Stimulated activated CD4-positive, alpha-beta T cell treated with anti-CD3 and anti-CD28 coated beads, Interleukin-12 subunit alpha, Interleukin-12 subunit beta, amount 100 ng/mL, for 24 hours (primary cell): ENCODE measurements around the gene MUS81.

Source experiments
- DNase-seq, 2 experiments: peaks; one replicate each; pipeline ENCODE4 v3.0.0-alpha.2; 2020; ENCODE audit warnings: low read depth in 2 of 2

MUS81 gene

GRCh38 chr11:65892661-65893317 is 32.6 kb downstream of the MUS81 start:
- DNase-seq = no peak

DNA sequence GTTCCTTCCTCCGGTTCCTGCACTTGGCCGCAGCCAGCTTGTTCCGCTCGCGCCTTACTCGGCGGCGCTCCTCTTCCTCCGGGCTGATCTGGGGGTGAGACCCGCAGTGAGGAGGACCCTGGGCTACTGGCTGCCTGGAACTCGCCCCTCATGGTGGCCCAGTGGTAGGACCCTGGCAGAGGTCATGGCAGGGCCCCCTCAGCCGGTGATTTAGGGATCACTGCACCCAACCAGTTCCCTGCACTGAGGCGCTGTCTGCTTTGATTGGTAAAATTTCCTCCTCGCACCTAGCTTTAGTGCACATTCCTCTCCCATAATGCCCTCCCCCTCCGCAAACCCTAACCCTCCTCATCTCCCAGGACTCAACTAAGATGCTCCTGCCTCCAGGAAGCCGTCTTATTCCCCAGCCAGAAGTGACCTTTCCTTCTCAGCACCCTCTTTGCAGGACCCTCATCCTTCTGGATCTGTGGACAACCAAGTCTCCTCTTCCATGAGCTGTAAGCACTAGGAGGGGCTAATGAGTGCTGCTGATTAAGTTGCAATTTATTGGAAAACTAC is 33.9 kb downstream of the MUS81 start:
- DNase-seq = no peak

GRCh38 chr11:65895482-65895981 is 35.3 kb downstream of the MUS81 start:
- no peak for DNase-seq

- DNase-seq = no peak
These were observed 36.1 kb downstream of the MUS81 start for GRCh38 chr11:65896034-65896999.

DNA sequence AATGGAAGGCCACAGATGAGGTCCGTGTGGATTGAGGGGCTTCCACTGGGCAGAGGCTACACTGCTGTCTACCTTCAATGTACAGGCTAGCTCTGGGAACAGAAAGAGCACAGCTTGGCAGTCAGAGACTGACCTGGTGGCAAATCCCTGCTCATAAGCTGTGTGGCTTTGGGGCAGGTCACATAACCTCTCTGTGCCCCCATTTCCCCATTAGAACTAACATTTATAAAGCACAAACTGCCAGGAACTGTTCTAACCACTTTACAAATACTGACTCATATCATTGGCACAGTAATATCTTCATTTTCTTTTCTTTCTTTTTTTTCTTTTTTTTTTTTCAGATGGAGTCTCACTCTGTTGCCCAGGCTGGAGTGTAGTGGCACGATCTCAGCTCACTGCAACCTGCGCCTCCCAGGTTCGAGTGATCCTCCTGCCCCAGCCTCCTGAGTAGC is 36.8 kb downstream of the MUS81 start:
- DNase-seq = no peak

DNA sequence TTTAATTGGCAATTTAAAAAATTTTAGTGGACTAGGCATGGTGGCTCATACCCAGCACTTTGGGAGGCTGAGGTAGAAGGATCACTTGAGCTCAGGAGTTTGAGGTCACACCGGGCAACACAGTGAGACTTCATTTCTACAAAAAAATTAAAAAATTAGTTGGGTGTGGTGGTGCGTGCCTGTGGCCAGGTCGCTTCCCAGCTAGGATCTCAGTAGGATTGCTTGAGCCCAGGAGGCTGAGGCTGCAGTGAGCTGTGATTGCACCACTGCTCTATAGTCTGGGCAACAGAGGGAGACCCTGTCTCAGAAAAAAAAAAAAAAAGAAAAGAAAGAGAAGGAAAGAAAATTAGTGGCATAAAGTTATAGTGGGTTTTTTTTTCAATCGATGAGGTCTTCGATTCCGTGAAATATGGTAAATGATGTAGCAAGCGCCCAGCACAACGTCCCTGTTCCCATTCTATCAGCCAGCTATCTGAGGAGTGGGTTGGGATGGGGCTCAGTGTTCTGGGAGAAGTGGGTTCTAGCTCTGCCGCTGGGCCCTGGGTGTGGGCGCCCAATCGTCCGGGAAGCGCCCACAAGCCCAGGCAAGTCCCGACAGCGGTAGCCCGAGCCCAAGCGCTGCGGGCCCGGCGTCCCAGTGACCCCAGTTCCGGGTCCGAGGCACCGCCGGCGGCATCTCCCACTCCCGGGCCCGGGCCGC is 38.6 kb downstream of the MUS81 start:
- no peak for DNase-seq

GRCh38 chr11:65899356-65900124 is 39.3 kb downstream of the MUS81 start:
- peak; percentile 63 to 71 for DNase-seq

DNA sequence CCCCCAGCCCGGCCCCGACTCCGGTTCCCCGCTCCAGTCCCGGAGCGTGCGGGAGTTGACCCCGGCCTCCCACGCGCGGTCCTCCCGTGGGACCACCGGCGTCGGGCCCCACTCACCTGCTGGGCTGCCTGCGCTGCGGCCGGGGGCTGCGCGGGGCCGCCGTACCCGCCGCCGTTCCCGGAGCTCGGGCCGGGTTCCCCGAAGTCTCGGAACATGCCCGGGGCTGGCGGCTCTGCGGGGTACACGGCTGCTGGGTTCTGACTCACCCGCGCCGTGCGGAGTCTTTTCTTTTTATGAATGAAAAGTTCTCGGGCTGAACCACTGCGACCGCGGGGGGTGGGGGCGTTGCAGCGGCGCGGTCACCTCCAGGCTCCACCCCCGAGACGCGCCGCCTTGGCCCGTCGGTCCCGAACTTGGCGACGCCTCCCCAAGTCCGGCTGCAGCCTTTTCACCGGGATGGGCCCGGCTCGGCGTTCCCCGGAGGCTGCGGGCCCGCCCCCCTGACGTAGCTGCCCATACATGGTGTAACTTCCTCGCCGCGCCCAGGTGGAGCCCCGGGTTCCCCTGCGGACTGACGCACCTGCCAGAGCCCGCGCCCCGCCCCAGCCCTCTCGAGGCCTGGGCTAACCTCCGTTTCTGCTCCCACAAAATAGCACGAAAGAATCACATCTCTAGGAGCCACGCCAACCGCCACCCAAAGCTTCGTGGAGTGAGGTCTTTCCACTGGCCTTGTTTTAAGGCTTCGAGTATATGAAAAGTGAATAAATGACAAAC is 40.1 kb downstream of the MUS81 start, which contains the start of gene FOSL1:
TSS of gene FOSL1 (minus strand) at position 264 of the 774 bp plus-strand sequence. CDS start at position 215, 49 bp downstream.
- peak; percentile 83 to 93 for DNase-seq

DNA sequence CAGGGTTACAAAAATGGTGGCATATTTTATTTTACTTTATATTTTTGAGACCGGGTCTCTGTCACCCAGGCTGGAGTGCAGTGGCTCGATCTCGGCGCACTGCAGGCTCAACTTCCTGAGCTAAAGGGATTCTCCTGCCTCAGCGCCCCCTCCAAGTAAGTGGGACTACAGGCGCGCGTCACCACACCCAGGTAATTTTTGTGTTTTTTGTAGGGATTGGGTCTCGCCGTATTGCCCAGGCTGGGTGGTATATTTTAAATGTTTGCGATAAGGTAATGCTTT is 40.6 kb downstream of the MUS81 start:
- no peak for DNase-seq

DNA sequence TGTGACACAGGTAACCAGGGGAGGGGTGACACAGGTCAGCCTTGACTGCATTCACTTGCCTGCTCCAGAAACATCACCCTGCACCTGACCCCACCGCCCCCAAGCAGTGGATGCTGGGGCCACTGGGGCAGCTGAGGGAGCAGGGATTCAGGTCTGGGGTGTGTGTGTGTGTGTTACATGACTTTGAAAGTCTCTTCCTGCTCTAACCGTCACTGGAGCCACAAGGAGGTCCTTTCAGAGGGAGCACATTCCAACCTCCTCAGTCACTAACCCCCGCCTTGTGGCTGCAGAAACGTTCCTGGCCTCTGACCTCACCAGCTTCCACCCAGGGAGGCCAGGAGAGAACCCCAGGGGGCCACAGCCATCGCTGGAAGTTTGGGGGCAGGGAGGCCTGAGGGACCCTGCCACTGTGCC is 42.8 kb downstream of the MUS81 start:
- no peak for DNase-seq

DNA sequence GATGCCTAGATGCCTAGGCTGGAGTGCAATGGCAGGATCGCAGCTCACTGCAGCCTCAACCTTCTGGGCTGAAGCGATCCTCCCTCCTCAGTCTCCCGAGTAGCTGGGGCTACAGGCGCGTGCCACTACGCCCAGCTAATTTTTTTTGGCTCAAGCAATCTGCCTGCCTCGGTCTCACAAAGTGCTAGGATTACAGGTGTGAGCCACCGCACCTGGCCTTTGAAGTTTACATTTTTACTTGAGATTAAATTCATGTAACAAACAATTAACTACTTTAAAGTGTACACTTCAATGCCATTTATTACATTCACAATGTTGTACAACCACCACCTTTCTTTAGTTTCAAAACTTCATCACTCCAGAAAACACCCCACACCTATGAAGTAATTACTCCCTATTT is 43.5 kb downstream of the MUS81 start:
- no peak for DNase-seq

DNA sequence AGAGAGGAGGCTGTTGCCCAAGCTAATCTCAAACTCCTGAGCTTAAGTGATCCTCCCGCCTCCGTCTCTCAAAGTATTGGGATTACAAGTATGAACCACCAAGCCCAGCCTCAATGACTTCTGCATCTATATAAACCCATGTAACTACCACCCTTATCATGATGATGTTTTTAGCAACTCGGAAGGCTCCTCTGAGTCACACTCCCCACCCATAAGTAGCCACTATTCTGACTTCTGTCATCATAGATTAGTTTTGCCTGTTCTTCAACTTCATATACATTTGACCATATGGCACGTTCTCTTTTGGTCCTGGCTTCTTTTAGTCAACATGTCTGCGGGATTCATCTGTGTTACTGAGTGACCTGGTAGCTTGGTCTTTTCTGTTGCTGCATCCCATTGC is 46.4 kb downstream of the MUS81 start:
- DNase-seq = no peak

DNA sequence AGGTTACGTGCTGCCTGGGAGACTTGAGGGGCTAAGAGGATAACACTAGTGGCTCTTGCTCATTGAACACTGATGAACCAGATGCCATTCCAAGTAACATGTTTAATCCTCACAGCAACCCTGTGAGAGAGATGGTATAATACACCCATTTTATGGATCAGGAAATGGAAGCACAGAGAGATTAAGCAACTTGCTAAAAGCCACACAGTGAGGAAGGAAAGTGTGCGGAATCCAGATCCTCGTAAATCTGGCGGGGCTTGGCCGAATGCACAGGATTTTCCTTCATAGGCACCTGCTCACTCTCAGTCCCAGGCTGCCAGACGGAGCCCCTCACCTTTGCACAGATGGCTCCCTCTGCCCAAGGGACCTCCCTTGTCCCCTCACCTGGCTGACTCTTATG is 47.6 kb downstream of the MUS81 start:
- no peak for DNase-seq

DNA sequence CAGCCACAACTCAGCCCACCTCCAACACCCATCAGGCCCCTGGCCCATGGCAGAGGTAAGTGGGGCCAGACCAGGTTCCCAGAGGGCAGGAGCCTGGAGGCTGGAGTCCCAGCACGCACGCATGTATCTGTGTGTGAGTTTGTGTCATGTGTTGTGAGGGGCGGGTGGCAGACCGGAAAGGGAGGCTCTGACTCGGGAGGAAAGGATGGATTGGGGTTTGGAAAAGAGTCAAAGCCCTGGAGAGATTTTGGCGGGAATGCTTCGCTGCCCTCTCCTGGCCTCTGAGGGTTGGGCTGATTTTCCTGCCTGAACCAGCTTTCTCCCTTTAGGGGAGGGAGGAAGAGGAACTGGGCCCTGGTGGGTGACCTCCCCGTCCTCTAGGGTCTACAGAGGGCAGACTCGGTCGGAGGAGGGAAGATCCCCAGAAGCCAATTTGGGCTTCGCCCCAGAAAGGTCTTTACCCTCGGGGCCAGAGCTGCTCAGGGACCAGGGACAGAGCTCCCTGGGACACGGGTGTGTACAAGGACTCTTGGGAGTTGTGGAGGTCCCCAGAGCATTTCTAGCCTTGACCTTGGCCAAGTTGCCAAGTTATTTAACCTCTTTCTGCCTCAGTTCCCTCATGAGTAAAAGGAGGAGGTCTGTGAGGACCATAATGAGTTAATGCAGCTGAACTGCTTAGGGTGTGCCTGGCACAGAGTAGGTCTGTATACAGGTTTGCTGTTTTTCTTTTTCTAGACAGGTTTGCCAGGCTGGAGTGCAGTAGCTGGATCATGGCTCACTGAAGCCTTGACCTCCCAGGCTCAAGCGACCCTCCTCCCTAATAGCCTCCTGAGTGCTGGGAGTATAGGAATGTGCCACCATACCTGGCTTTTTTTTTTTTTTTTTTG is 51.7 kb downstream of the MUS81 start:
- DNase-seq = no peak

- DNase-seq = no peak
These were observed 52.6 kb downstream of the MUS81 start for GRCh38 chr11:65912845-65913244.

DNA sequence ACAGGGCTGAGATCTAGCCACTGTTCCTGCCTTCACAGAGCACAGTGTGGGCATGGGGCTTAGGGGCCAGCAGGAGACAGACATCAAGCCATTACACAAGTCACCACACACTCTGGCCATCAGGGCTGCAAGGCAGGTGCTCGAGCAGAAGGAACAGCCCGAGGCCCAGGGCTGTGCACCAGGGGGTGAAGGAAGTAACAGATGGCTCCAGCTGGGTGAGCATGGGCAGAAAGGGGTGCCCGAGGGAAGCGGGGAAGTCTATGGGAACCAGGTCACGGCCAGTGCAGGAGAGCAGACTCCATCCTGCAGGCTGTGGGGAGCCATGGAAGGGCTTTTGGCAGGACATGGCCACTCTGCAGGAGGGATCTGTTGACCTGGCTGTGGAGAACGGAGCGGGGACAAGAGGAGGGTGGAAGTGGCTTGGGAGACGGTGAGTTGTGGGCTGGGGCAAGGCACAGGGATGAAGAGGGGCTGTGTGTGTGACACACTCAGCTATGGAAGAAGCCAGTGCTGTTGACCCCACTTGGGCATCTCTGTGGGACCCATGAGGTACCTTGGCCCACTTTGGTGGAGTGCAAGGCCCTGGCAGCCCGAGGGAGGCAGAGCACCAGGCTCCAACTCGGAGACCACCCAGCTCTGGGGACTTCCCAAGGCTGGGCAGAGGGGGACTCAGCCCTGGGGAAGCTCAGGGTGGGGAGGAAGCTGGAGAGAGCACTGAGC is 55.0 kb downstream of the MUS81 start:
- DNase-seq = no peak

- DNase-seq = no peak
These were observed 55.6 kb downstream of the MUS81 start for GRCh38 chr11:65915821-65916251.
